Suprapubic skin (tissue), 4 donors: ENCODE results near the gene NIPAL1.

Experiments
- EP300 ChIP-seq: sonication (generic); formaldehyde crosslinking; IDR thresholded peaks from one replicate; pipeline ENCODE4 v1.6.1; 2017; ENCODE audit warnings: antibody characterized with exemption
- POLR2A ChIP-seq, 2 donors: fragments of 450-650 bp; IDR thresholded peaks; one replicate each; pipeline ENCODE4 v1.6.1; 2017; ENCODE audit warnings: antibody characterized with exemption in 2 of 2, mild to moderate bottlenecking in 2 of 2, moderate library complexity in 2 of 2
- POLR2AphosphoS5 ChIP-seq, 3 donors: sonication (generic); formaldehyde crosslinking; IDR thresholded peaks; one replicate each; pipeline ENCODE4 v1.6.1; 2017; ENCODE audit warnings: antibody characterized with exemption in 3 of 3
- TF ChIP-seq, protein P1 (sequence below), 2 donors: fragments of 200-600 bp in 1 of 2; fragments of 450-650 bp in 1 of 2; sonication (generic) in 1 of 2; IDR thresholded peaks; one replicate each; pipeline ENCODE4 v1.5.1; 2016 to 2019; ENCODE audit warnings: antibody characterized with exemption in 2 of 2, mild to moderate bottlenecking in 1 of 2, moderate library complexity in 1 of 2

GRCh38 chr4:48049483-48049882, 32.9 kb downstream of the NIPAL1 start:
- TF ChIP-seq, protein P1, sequence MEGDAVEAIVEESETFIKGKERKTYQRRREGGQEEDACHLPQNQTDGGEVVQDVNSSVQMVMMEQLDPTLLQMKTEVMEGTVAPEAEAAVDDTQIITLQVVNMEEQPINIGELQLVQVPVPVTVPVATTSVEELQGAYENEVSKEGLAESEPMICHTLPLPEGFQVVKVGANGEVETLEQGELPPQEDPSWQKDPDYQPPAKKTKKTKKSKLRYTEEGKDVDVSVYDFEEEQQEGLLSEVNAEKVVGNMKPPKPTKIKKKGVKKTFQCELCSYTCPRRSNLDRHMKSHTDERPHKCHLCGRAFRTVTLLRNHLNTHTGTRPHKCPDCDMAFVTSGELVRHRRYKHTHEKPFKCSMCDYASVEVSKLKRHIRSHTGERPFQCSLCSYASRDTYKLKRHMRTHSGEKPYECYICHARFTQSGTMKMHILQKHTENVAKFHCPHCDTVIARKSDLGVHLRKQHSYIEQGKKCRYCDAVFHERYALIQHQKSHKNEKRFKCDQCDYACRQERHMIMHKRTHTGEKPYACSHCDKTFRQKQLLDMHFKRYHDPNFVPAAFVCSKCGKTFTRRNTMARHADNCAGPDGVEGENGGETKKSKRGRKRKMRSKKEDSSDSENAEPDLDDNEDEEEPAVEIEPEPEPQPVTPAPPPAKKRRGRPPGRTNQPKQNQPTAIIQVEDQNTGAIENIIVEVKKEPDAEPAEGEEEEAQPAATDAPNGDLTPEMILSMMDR (IDR thresholded peaks at IDR 0.05) = no peak
- no peak for TF ChIP-seq POLR2AphosphoS5 (IDR thresholded peaks at IDR 0.05)
- no peak for TF ChIP-seq POLR2A (IDR thresholded peaks at IDR 0.05)
- TF ChIP-seq EP300 = no peak
